H9 (cell line): ENCODE measurements around the gene DIPK1C. TPM values are rescaled to one million over a fixed set of nuclear protein-coding genes. Genes with fewer than 3 reads are reported as not detected.

Experiments used
- DNase-seq: peaks from one replicate; pipeline ENCODE4 v3.0.0-alpha.2; 2017
- H2AFZ ChIP-seq: one replicate; pipeline ENCODE4 v1.6.1; 2013; ENCODE audit warnings: mild to moderate bottlenecking, low read length, control low read depth, moderate library complexity
- H2AK5ac ChIP-seq: 2 replicates; pipeline ENCODE4 v1.6.1; 2013; ENCODE audit warnings: low read length, control low read depth, mixed read lengths; ENCODE audit not compliant: insufficient read length
- H2BK120ac ChIP-seq: one replicate; pipeline ENCODE4 v1.6.1; 2013; ENCODE audit warnings: low read depth, mild to moderate bottlenecking, low read length, control low read depth, inconsistent platforms; ENCODE audit not compliant: poor library complexity, severe bottlenecking
- H2BK12ac ChIP-seq: 2 replicates; pipeline ENCODE4 v1.6.1; 2013; ENCODE audit warnings: low read length, control low read depth, mixed read lengths, low read depth; ENCODE audit not compliant: insufficient read length
- H2BK15ac ChIP-seq: 2 replicates; pipeline ENCODE4 v1.6.1; 2013; ENCODE audit warnings: low read depth, low read length, control low read depth
- H2BK20ac ChIP-seq: one replicate; pipeline ENCODE4 v1.6.1; 2013; ENCODE audit warnings: low read depth, mild to moderate bottlenecking, low read length, control low read depth, inconsistent platforms; ENCODE audit not compliant: poor library complexity, severe bottlenecking
- H2BK5ac ChIP-seq: 2 replicates; pipeline ENCODE4 v1.6.1; 2013; ENCODE audit warnings: low read length, control low read depth, mixed read lengths; ENCODE audit not compliant: insufficient read length
- H3K14ac ChIP-seq: 2 replicates; pipeline ENCODE4 v1.6.1; 2013; ENCODE audit warnings: low read length, control low read depth; ENCODE audit not compliant: insufficient read depth
- H3K18ac ChIP-seq: 2 replicates; pipeline ENCODE4 v1.6.1; 2013; ENCODE audit warnings: low read depth, mild to moderate bottlenecking, mixed read lengths, low read length, control low read depth; ENCODE audit not compliant: insufficient read length
- H3K23ac ChIP-seq: 2 replicates; pipeline ENCODE4 v1.6.1; 2013; ENCODE audit warnings: low read length, control low read depth, mixed read lengths, low read depth; ENCODE audit not compliant: insufficient read length
- H3K23me2 ChIP-seq: 2 replicates; pipeline ENCODE4 v1.6.1; 2013; ENCODE audit warnings: low read depth, mild to moderate bottlenecking, mixed read lengths, low read length, control low read depth; ENCODE audit not compliant: insufficient read length, poor library complexity, severe bottlenecking
- H3K27ac ChIP-seq: 2 replicates; pipeline ENCODE4 v1.5.1; 2013; ENCODE audit warnings: low read length, control low read depth, mixed read lengths, low read depth; ENCODE audit not compliant: insufficient read length
- H3K27me3 ChIP-seq: 2 replicates; pipeline ENCODE4 v1.6.1; 2013; ENCODE audit warnings: low read length, control low read depth, inconsistent platforms; ENCODE audit not compliant: insufficient read depth
- H3K4ac ChIP-seq: 2 replicates; pipeline ENCODE4 v1.6.1; 2013; ENCODE audit warnings: low read depth, mild to moderate bottlenecking, control low read depth, inconsistent platforms, low read length, moderate library complexity
- H3K4me1 ChIP-seq: 2 replicates; pipeline ENCODE4 v1.6.1; 2013; ENCODE audit warnings: low read length, control low read depth, inconsistent platforms; ENCODE audit not compliant: insufficient read depth
- H3K4me2 ChIP-seq: 2 replicates; pipeline ENCODE4 v1.6.1; 2013; ENCODE audit warnings: low read length, control low read depth, mixed read lengths; ENCODE audit not compliant: insufficient read length, insufficient read depth
- H3K56ac ChIP-seq: 2 replicates; pipeline ENCODE4 v1.6.1; 2013; ENCODE audit warnings: low read depth, mild to moderate bottlenecking, mixed read lengths, low read length, control low read depth; ENCODE audit not compliant: insufficient read length
- H3K79me1 ChIP-seq: 2 replicates; pipeline ENCODE4 v1.6.1; 2013; ENCODE audit warnings: low read depth, mild to moderate bottlenecking, moderate library complexity, low read length, control low read depth, inconsistent platforms; ENCODE audit not compliant: insufficient read depth, poor library complexity, severe bottlenecking
- H3K79me2 ChIP-seq: 2 replicates; pipeline ENCODE4 v1.6.1; 2013; ENCODE audit warnings: low read length, control low read depth, inconsistent platforms; ENCODE audit not compliant: insufficient read depth
- H3K9ac ChIP-seq: 2 replicates; pipeline ENCODE4 v1.6.1; 2013; ENCODE audit warnings: low read length, control low read depth, mixed read lengths; ENCODE audit not compliant: insufficient read length; ENCODE audit errors: extremely low read depth
- H3K9me3 ChIP-seq: one replicate; pipeline ENCODE4 v1.6.1; 2013; ENCODE audit warnings: low read depth, low read length, inconsistent platforms; ENCODE audit not compliant: control insufficient read depth
- H3T11ph ChIP-seq: one replicate; pipeline ENCODE4 v1.6.1; 2013; ENCODE audit warnings: mild to moderate bottlenecking, low read length, control low read depth, inconsistent platforms
- H4K20me1 ChIP-seq: one replicate; pipeline ENCODE4 v1.6.1; 2013; ENCODE audit not compliant: control insufficient read depth, insufficient read length, insufficient read depth
- H4K5ac ChIP-seq: 2 replicates; pipeline ENCODE4 v1.6.1; 2013; ENCODE audit warnings: low read depth, mild to moderate bottlenecking, mixed read lengths, low read length, control low read depth; ENCODE audit not compliant: insufficient read length
- H4K8ac ChIP-seq: replicated peaks from 2 replicates; pipeline ENCODE4 v1.6.1; 2013; ENCODE audit warnings: low read length, control low read depth, mixed read lengths, low read depth; ENCODE audit not compliant: insufficient read length
- H4K91ac ChIP-seq: 2 replicates; pipeline ENCODE4 v1.6.1; 2013; ENCODE audit warnings: low read depth, mild to moderate bottlenecking, moderate library complexity, mixed read lengths, low read length, control low read depth; ENCODE audit not compliant: insufficient read length
- H3K27ac Mint-ChIP-seq, 3 experiments: 2 replicates in 2 of 3; 3 replicates in 1 of 3; pipeline ENCODE4 v1.8.0; 2020 to 2021; ENCODE audit warnings: mixed read lengths in 3 of 3, mild to moderate bottlenecking in 1 of 3, moderate library complexity in 1 of 3
- H3K27me3 Mint-ChIP-seq: 2 replicates; pipeline ENCODE4 v1.8.0; 2021; ENCODE audit warnings: low read depth, mild to moderate bottlenecking, moderate library complexity, mixed read lengths
- H3K36me3 Mint-ChIP-seq, 3 experiments: 2 replicates in 2 of 3; 3 replicates in 1 of 3; pipeline ENCODE4 v1.8.0; 2020 to 2021; ENCODE audit warnings: low read depth in 3 of 3, mixed read lengths in 3 of 3; ENCODE audit not compliant: insufficient read depth in 1 of 3
- H3K4me1 Mint-ChIP-seq, 2 experiments: 2 replicates each; pipeline ENCODE4 v1.8.0; 2020; ENCODE audit warnings: mixed read lengths in 2 of 2
- H3K4me3 Mint-ChIP-seq, 2 experiments: 2 replicates in 1 of 2; 3 replicates in 1 of 2; pipeline ENCODE4 v1.8.0; 2020 to 2021; ENCODE audit warnings: mild to moderate bottlenecking in 2 of 2, mixed read lengths in 2 of 2, moderate library complexity in 1 of 2
- H3K9me3 Mint-ChIP-seq, 2 experiments: 2 replicates in 1 of 2; 3 replicates in 1 of 2; pipeline ENCODE4 v1.8.0; 2020; ENCODE audit warnings: mild to moderate bottlenecking in 2 of 2, mixed read lengths in 2 of 2, moderate library complexity in 1 of 2
- CTCF ChIP-seq: fragments of 200-600 bp; sonication (generic); conservative IDR thresholded peaks from 3 replicates; pipeline ENCODE4 v1.8.0; 2021; ENCODE audit warnings: antibody characterized with exemption, mild to moderate bottlenecking
- WGBS: extraction: QIAGEN DNeasy Blood & Tissue Kit; methylation state at CpG from one replicate; pipeline ENCODE4 v1.1.7; 2013; ENCODE audit warnings: missing lambda C conversion rate, low lambda C conversion rate, mixed read lengths; ENCODE audit not compliant: insufficient read length; ENCODE audit errors: extremely low coverage; 5-methylcytosine and 5-hydroxymethylcytosine counted together
- total RNA-seq: library from RNA; stranded (reverse); gene quantifications from 2 replicates; pipeline ENCODE4 v1.2.1, GENCODE V29; 2021

DIPK1C gene
- total RNA-seq, 1 experiment from 2014 or later: not detected

- H2BK5ac ChIP-seq: no peak overlapping the region
- no peak overlapping the region for H3K27ac Mint-ChIP-seq
- no peak overlapping the region for H3K23ac ChIP-seq
- H3K9ac ChIP-seq: no peak overlapping the region
- H4K91ac ChIP-seq: no peak overlapping the region
- H3K4ac ChIP-seq: no peak overlapping the region
- no peak overlapping the region for H3K27ac ChIP-seq
- H3K4me1 Mint-ChIP-seq: peaks cover 12 to 24% of the 10 kb centered on the region in 2 experiments
- no peaks in the 10 kb centered on the region for H3K9me3 ChIP-seq
- no peak overlapping the region for H2BK12ac ChIP-seq
- no peaks in the 10 kb centered on the region; the same call in 1 of the 2 replicates for H3K4me1 ChIP-seq
- DNase-seq: no peak
- no peak overlapping the region for H3K56ac ChIP-seq
- H3K18ac ChIP-seq: no peak overlapping the region
- no peaks in the 10 kb centered on the region for H3K79me2 ChIP-seq
- no peaks in the 10 kb centered on the region; a peak in 1 of 7 replicates for H3K36me3 Mint-ChIP-seq
- no peaks in the 10 kb centered on the region for H4K20me1 ChIP-seq
- no peak overlapping the region for H3T11ph ChIP-seq
- no peak for TF ChIP-seq CTCF
- no peak overlapping the region for H2BK15ac ChIP-seq
- WGBS: no CpG with 5 or more reads among the region's 69 CpGs
- H2BK20ac ChIP-seq: no peak overlapping the region
- peak overlapping the region; percentile 50 for H3K4me2 ChIP-seq
- peaks cover 27% of the 10 kb centered on the region; the same call in 1 of the 2 replicates for H3K27me3 ChIP-seq
- no peaks in the 10 kb centered on the region for H3K79me1 ChIP-seq
- H3K4me3 Mint-ChIP-seq: peak overlapping the region; percentile 59 to 78
- peaks cover 6% of the 10 kb centered on the region for H3K23me2 ChIP-seq
- no peaks in the 10 kb centered on the region; a peak in 2 of 5 replicates for H3K9me3 Mint-ChIP-seq
- H2BK120ac ChIP-seq: no peak overlapping the region
- no peak overlapping the region for H4K8ac ChIP-seq
- no peak overlapping the region for H4K5ac ChIP-seq
- no peak overlapping the region; the same call in 1 of the 2 replicates for H3K14ac ChIP-seq
- H2AK5ac ChIP-seq: no peak overlapping the region
- peaks cover 72% of the 10 kb centered on the region for H3K27me3 Mint-ChIP-seq
- H2AFZ ChIP-seq: no peak overlapping the region
These were observed 612 bp downstream of the DIPK1C start for GRCh38 chr18:74456349-74457042.
